Activated CD4-positive, CD25-positive, alpha-beta regulatory T cell treated with anti-CD3 and anti-CD28 coated beads, Interleukin-2, amount 50 U/mL, for 72 hours (primary cell): Measurements from ENCODE around the gene FOXO4.
"Not testable (repeated sequence)": the region's sequence is repeated elsewhere in the genome, so short reads cannot be mapped to it uniquely, and the experiment has no call there.

Experiments
- DNase-seq: peaks from one replicate; pipeline ENCODE4 v3.0.0; 2021

The FOXO4 gene

GRCh38 chrX:71095555-71095980 lies at the start of gene FOXO4:
FOXO4 (plus strand) TSS chrX:71095851; CDS start chrX:71096529, 678 bp downstream.
- DNase-seq = peak; percentile 82

- not testable (repeated sequence) for DNase-seq
Observed at GRCh38 chrX:71047891-71048290, 47.8 kb upstream of the FOXO4 start.

GRCh38 chrX:71052721-71053120 lies 42.9 kb upstream of the FOXO4 start:
- no peak for DNase-seq

- DNase-seq = no peak
Observed at GRCh38 chrX:71053217-71053621, 42.4 kb upstream of the FOXO4 start.

GRCh38 chrX:71056867-71057266 lies 38.8 kb upstream of the FOXO4 start:
- no peak for DNase-seq

- DNase-seq = no peak
Observed at GRCh38 chrX:71057848-71058530, 37.7 kb upstream of the FOXO4 start.

- no peak for DNase-seq
Observed at GRCh38 chrX:71060127-71060526, 35.5 kb upstream of the FOXO4 start.

GRCh38 chrX:71067089-71067488 lies 28.6 kb upstream of the FOXO4 start:
- DNase-seq = no peak

- DNase-seq = no peak
Observed at GRCh38 chrX:71067712-71068043, 28.0 kb upstream of the FOXO4 start.

- DNase-seq = peak; percentile 79
Observed at GRCh38 chrX:71068044-71068918, 27.4 kb upstream of the FOXO4 start, which contains the start of gene SNX12. SNX12 (minus strand) TSS chrX:71068334; CDS start chrX:71068306, 28 bp downstream.

- DNase-seq = no peak
Observed at GRCh38 chrX:71070531-71070930, 25.1 kb upstream of the FOXO4 start.

GRCh38 chrX:71081330-71082123 lies 14.1 kb upstream of the FOXO4 start:
- DNase-seq = no peak

GRCh38 chrX:71082124-71082647 lies 13.5 kb upstream of the FOXO4 start:
- no peak for DNase-seq

- DNase-seq = no peak
Observed at GRCh38 chrX:71082822-71083221, 12.8 kb upstream of the FOXO4 start.

- no peak for DNase-seq
Observed at GRCh38 chrX:71085900-71086299, 9.8 kb upstream of the FOXO4 start.

GRCh38 chrX:71091263-71091662 lies 4.4 kb upstream of the FOXO4 start:
- DNase-seq = no peak

GRCh38 chrX:71095033-71095432 lies 618 bp upstream of the FOXO4 start:
- DNase-seq = no peak

- no peak for DNase-seq
Observed at GRCh38 chrX:71095981-71096759, 519 bp downstream of the FOXO4 start.

GRCh38 chrX:71096760-71097032 lies 1.0 kb downstream of the FOXO4 start:
- DNase-seq = no peak

- peak; percentile 66 for DNase-seq
Observed at GRCh38 chrX:71098302-71098701, 2.7 kb downstream of the FOXO4 start.

GRCh38 chrX:71098951-71099506 lies 3.4 kb downstream of the FOXO4 start:
- no peak for DNase-seq

- DNase-seq = no peak
Observed at GRCh38 chrX:71099736-71100135, 4.1 kb downstream of the FOXO4 start.
